Suprapubic skin (tissue), 4 donors: ENCODE measurements around the gene CEACAM21. TPM values are rescaled to one million over a fixed set of nuclear protein-coding genes. Genes with fewer than 3 reads are reported as not detected.
A peak's percentile ranks its signal among the peaks of the same experiment; 100 is the strongest.

Experiments
- DNase-seq, 2 donors: peaks; one replicate each; pipeline ENCODE4 v3.0.0-alpha.2; 2019; ENCODE audit warnings: low spot score in 2 of 2
- H3K27ac ChIP-seq: fragments of 200-600 bp; sonication (generic); one replicate; pipeline ENCODE4 v1.5.1; 2019
- H3K27me3 ChIP-seq: fragments of 200-600 bp; sonication (generic); one replicate; pipeline ENCODE4 v1.5.1; 2019
- H3K36me3 ChIP-seq: fragments of 200-600 bp; sonication (generic); one replicate; pipeline ENCODE4 v1.5.1; 2019
- H3K4me1 ChIP-seq: fragments of 200-600 bp; sonication (generic); one replicate; pipeline ENCODE4 v1.5.1; 2019
- H3K4me3 ChIP-seq: fragments of 200-600 bp; sonication (generic); one replicate; pipeline ENCODE4 v1.5.1; 2019; ENCODE audit warnings: mild to moderate bottlenecking
- H3K9me3 ChIP-seq: fragments of 200-600 bp; sonication (generic); one replicate; pipeline ENCODE4 v1.5.1; 2019
- CTCF ChIP-seq, 2 donors: fragments of 200-600 bp in 1 of 2; fragments of 450-650 bp in 1 of 2; sonication (generic) in 1 of 2; IDR thresholded peaks; one replicate each; pipeline ENCODE4 v1.5.1; 2016 to 2019; ENCODE audit warnings: antibody characterized with exemption in 2 of 2, mild to moderate bottlenecking in 1 of 2, moderate library complexity in 1 of 2
- EP300 ChIP-seq: sonication (generic); formaldehyde crosslinking; IDR thresholded peaks from one replicate; pipeline ENCODE4 v1.6.1; 2017; ENCODE audit warnings: antibody characterized with exemption
- POLR2A ChIP-seq, 2 donors: fragments of 450-650 bp; IDR thresholded peaks; one replicate each; pipeline ENCODE4 v1.6.1; 2017; ENCODE audit warnings: antibody characterized with exemption in 2 of 2, mild to moderate bottlenecking in 2 of 2, moderate library complexity in 2 of 2
- POLR2AphosphoS5 ChIP-seq, 3 donors: sonication (generic); formaldehyde crosslinking; IDR thresholded peaks; one replicate each; pipeline ENCODE4 v1.6.1; 2017; ENCODE audit warnings: antibody characterized with exemption in 3 of 3
- WGBS: methylation state at CpG from one replicate; pipeline ENCODE4 v1.1.5; 2018; 5-methylcytosine and 5-hydroxymethylcytosine counted together
- total RNA-seq, 4 donors: library from RNA; depleted of rRNA; stranded (reverse); fragments of >200 nt; gene quantifications; one replicate each; pipeline ENCODE4 v1.1.0, GENCODE V29; 2016

CEACAM21 gene
- total RNA-seq, 4 donors from 2014 or later, result 2.3 TPM; not detected in 3

GRCh38 chr19:41540041-41540695 lies 35.8 kb upstream of the CEACAM21 start:
- Histone ChIP-seq H3K27ac (no peak overlapping the region), H3K4me3 (no peak overlapping the region), H3K4me1 (no peaks in the 10 kb centered on the region), H3K9me3 (no peaks in the 10 kb centered on the region), H3K36me3 (no peaks in the 10 kb centered on the region), H3K27me3 (peaks cover 15% of the 10 kb centered on the region)
- TF ChIP-seq POLR2AphosphoS5 (IDR thresholded peaks at IDR 0.05) (no peak), CTCF (IDR thresholded peaks at IDR 0.05) (no peak), EP300 (no peak), POLR2A (IDR thresholded peaks at IDR 0.05) (no peak)
- DNase-seq, result no peak
- 47% methylated on average over 11 of the region's 11 CpGs for WGBS

- Histone ChIP-seq H3K4me1 (peaks cover 7% of the 10 kb centered on the region), H3K27me3 (peaks cover 11% of the 10 kb centered on the region), H3K27ac (no peak overlapping the region), H3K36me3 (no peaks in the 10 kb centered on the region), H3K4me3 (no peak overlapping the region), H3K9me3 (no peaks in the 10 kb centered on the region)
- WGBS, result 56% methylated on average over 13 of the region's 13 CpGs
- TF ChIP-seq POLR2A (IDR thresholded peaks at IDR 0.05) (no peak), CTCF (IDR thresholded peaks at IDR 0.05) (peak in 1 of 2 donors; percentile 52)
- peak in 1 of 2 donors; percentile 83 for DNase-seq
Observed at GRCh38 chr19:41541990-41542584, 33.9 kb upstream of the CEACAM21 start.

GRCh38 chr19:41542622-41543021 lies 33.3 kb upstream of the CEACAM21 start:
- H3K4me1 ChIP-seq, result peaks cover 7% of the 10 kb centered on the region
- WGBS, result 69% methylated on average over 4 of the region's 4 CpGs
- H3K27me3 ChIP-seq, result peaks cover 14% of the 10 kb centered on the region
- no peak overlapping the region for H3K4me3 ChIP-seq
- no peaks in the 10 kb centered on the region for H3K9me3 ChIP-seq
- TF ChIP-seq POLR2A (IDR thresholded peaks at IDR 0.05) (no peak), CTCF (IDR thresholded peaks at IDR 0.05) (no peak), EP300 (no peak), POLR2AphosphoS5 (IDR thresholded peaks at IDR 0.05) (no peak)
- no peaks in the 10 kb centered on the region for H3K36me3 ChIP-seq
- no peak overlapping the region for H3K27ac ChIP-seq
- no peak for DNase-seq

- Histone ChIP-seq H3K27me3 (peaks cover 16% of the 10 kb centered on the region), H3K27ac (no peak overlapping the region), H3K9me3 (no peaks in the 10 kb centered on the region), H3K36me3 (no peaks in the 10 kb centered on the region), H3K4me1 (peaks cover 7% of the 10 kb centered on the region), H3K4me3 (no peak overlapping the region)
- TF ChIP-seq EP300, result no peak
- TF ChIP-seq POLR2AphosphoS5 (IDR thresholded peaks at IDR 0.05), result no peak
- no peak for TF ChIP-seq POLR2A (IDR thresholded peaks at IDR 0.05)
- no peak for TF ChIP-seq CTCF (IDR thresholded peaks at IDR 0.05)
- DNase-seq, result no peak
- WGBS, result 69% methylated on average over 2 of the region's 2 CpGs
Observed at GRCh38 chr19:41543582-41543981, 32.4 kb upstream of the CEACAM21 start.

- H3K36me3 ChIP-seq, result no peaks in the 10 kb centered on the region
- no peak overlapping the region for H3K27ac ChIP-seq
- H3K9me3 ChIP-seq, result no peaks in the 10 kb centered on the region
- H3K4me1 ChIP-seq, result peaks cover 7% of the 10 kb centered on the region
- 47% methylated on average over 6 of the region's 6 CpGs for WGBS
- no peak overlapping the region for H3K4me3 ChIP-seq
- DNase-seq, result no peak
- TF ChIP-seq POLR2A (IDR thresholded peaks at IDR 0.05) (no peak), CTCF (IDR thresholded peaks at IDR 0.05) (no peak), EP300 (no peak), POLR2AphosphoS5 (IDR thresholded peaks at IDR 0.05) (no peak)
- peaks cover 24% of the 10 kb centered on the region for H3K27me3 ChIP-seq
Observed at GRCh38 chr19:41545547-41545946, 30.4 kb upstream of the CEACAM21 start.
